Liver (tissue), 9 donors: ENCODE measurements around the gene ACKR3. TPM values are rescaled to one million over a fixed set of nuclear protein-coding genes. Genes with fewer than 3 reads are reported as not detected.

Source experiments
- DNase-seq: peaks from one replicate; pipeline ENCODE4 v3.0.0-alpha.2; 2017; ENCODE audit warnings: low spot score
- H3K27ac ChIP-seq, 2 donors: one replicate each; pipeline ENCODE4 v1.7.0; 2013; ENCODE audit warnings: inconsistent platforms in 2 of 2, low read length in 2 of 2, control low read depth in 1 of 2, low read depth in 1 of 2, mild to moderate bottlenecking in 1 of 2
- H3K27me3 ChIP-seq, 4 donors: one replicate each; pipeline versions ENCODE4 v1.6.1 to v1.7.0; 2013; ENCODE audit warnings: low read length in 3 of 4, inconsistent platforms in 1 of 4, mild to moderate bottlenecking in 1 of 4, moderate library complexity in 1 of 4; ENCODE audit not compliant: control insufficient read depth in 4 of 4, insufficient read depth in 4 of 4
- H3K36me3 ChIP-seq, 4 donors: one replicate each; pipeline versions ENCODE4 v1.6.1 to v1.7.0; 2013; ENCODE audit warnings: low read length in 3 of 4, mild to moderate bottlenecking in 3 of 4, low read depth in 1 of 4, moderate library complexity in 1 of 4; ENCODE audit not compliant: control insufficient read depth in 4 of 4, insufficient read depth in 3 of 4
- H3K4me1 ChIP-seq, 4 donors: one replicate each; pipeline versions ENCODE4 v1.6.1 to v1.7.0; 2013; ENCODE audit warnings: low read length in 3 of 4, mild to moderate bottlenecking in 3 of 4, moderate library complexity in 1 of 4; ENCODE audit not compliant: control insufficient read depth in 4 of 4, insufficient read depth in 4 of 4
- H3K4me3 ChIP-seq, 3 donors: one replicate each; pipeline versions ENCODE4 v1.6.1 to v1.7.0; 2013; ENCODE audit warnings: low read length in 3 of 3, control low read depth in 1 of 3, low read depth in 1 of 3, mild to moderate bottlenecking in 1 of 3
- H3K9ac ChIP-seq, 2 donors: one replicate each; pipeline ENCODE4 v1.7.0; 2013; ENCODE audit warnings: low read length in 2 of 2, mild to moderate bottlenecking in 2 of 2, moderate library complexity in 2 of 2, control low read depth in 1 of 2, low read depth in 1 of 2
- H3K9me3 ChIP-seq, 4 donors: one replicate each; pipeline versions ENCODE4 v1.6.1 to v1.7.0; 2013; ENCODE audit warnings: low read length in 3 of 4; ENCODE audit not compliant: control insufficient read depth in 4 of 4
- ATF3 ChIP-seq: IDR thresholded peaks from 2 replicates; pipeline ENCODE4 v1.6.1; 2016; ENCODE audit warnings: antibody characterized with exemption
- EGR1 ChIP-seq, 2 donors: IDR thresholded peaks; 2 replicates each; pipeline ENCODE4 v1.6.1; 2016 to 2018; ENCODE audit warnings: antibody characterized with exemption in 2 of 2, low read depth in 2 of 2
- FOXA1 ChIP-seq: IDR thresholded peaks from 2 replicates; pipeline ENCODE4 v1.6.1; 2016; ENCODE audit warnings: antibody characterized with exemption
- FOXA2 ChIP-seq: IDR thresholded peaks from 2 replicates; pipeline ENCODE4 v1.6.1; 2016; ENCODE audit warnings: antibody characterized with exemption
- HNF4A ChIP-seq, 2 donors: conservative IDR thresholded peaks; 2 replicates each; pipeline ENCODE4 v1.6.1; 2016; ENCODE audit warnings: antibody characterized with exemption in 2 of 2, mild to moderate bottlenecking in 2 of 2
- HNF4G ChIP-seq: IDR thresholded peaks from 2 replicates; pipeline ENCODE4 v1.6.1; 2016; ENCODE audit warnings: antibody characterized with exemption
- JUND ChIP-seq, 2 donors: IDR thresholded peaks; 2 replicates each; pipeline ENCODE4 v1.6.1; 2016; ENCODE audit warnings: antibody characterized with exemption in 2 of 2
- MAX ChIP-seq: IDR thresholded peaks from 2 replicates; pipeline ENCODE4 v1.6.1; 2016; ENCODE audit warnings: antibody characterized with exemption
- RAD21 ChIP-seq, 2 donors: IDR thresholded peaks; 2 replicates each; pipeline ENCODE4 v1.6.1; 2016; ENCODE audit warnings: antibody characterized with exemption in 2 of 2, mild to moderate bottlenecking in 2 of 2
- REST ChIP-seq: IDR thresholded peaks from 2 replicates; pipeline ENCODE4 v1.6.1; 2016; ENCODE audit warnings: antibody characterized with exemption, mild to moderate bottlenecking
- RXRA ChIP-seq, 2 donors: IDR thresholded peaks; 2 replicates each; pipeline ENCODE4 v1.6.1; 2017 to 2018; ENCODE audit warnings: antibody characterized with exemption in 2 of 2, mild to moderate bottlenecking in 1 of 2
- YY1 ChIP-seq: IDR thresholded peaks from 2 replicates; pipeline ENCODE4 v1.6.1; 2016; ENCODE audit warnings: antibody characterized with exemption, mild to moderate bottlenecking
- ZBTB33 ChIP-seq: IDR thresholded peaks from 2 replicates; pipeline ENCODE4 v1.6.1; 2016; ENCODE audit warnings: antibody characterized with exemption
- WGBS: extraction: QIAGEN DNeasy Blood & Tissue Kit; methylation state at CpG from one replicate; pipeline ENCODE4 v1.1.7; 2013; 5-methylcytosine and 5-hydroxymethylcytosine counted together
- polyA plus RNA-seq, 2 donors: library from polyadenylated mRNA; stranded (reverse) in 1 of 2; unstranded in 1 of 2; fragments of 200-250 nt in 1 of 2; fragments of >200 nt in 1 of 2; fragmentation: Nextera tagmentation in 1 of 2; extraction: Ambion mirVana in 1 of 2; gene quantifications; one replicate each; pipeline versions ENCODE4 v1.2.1 to v1.2.3, GENCODE V29; 2013 to 2015
- total RNA-seq, 2 donors: library from RNA; depleted of rRNA; stranded (reverse); fragments of >200 nt; gene quantifications; one replicate each; pipeline ENCODE4 v1.2.3, GENCODE V29; 2014
- donor health status: healthy.
- donor health status: healthy.
- donor health status: healthy.
- donor health status: healthy.
- donor health status: healthy.

Gene ACKR3
- total and polyA plus RNA-seq, 4 donors, result 1.6 to 6.0 (median 3.0) TPM

GRCh38 chr2:236552212-236552542, 17.4 kb upstream of the ACKR3 start (continued):
- TF ChIP-seq REST (no peak), FOXA2 (no peak), YY1 (no peak), MAX (no peak), RAD21 (IDR thresholded peaks at IDR 0.05) (no peak), HNF4G (no peak)

GRCh38 chr2:236552581-236553363, 16.9 kb upstream of the ACKR3 start:
- no peak overlapping the region for H3K4me3 ChIP-seq
- no peak for DNase-seq
- no peak overlapping the region for H3K9ac ChIP-seq
- no peak overlapping the region for H3K27ac ChIP-seq
- TF ChIP-seq MAX (no peak), HNF4A (conservative IDR thresholded peaks at IDR 0.05) (no peak)
- no peaks in the 10 kb centered on the region for H3K4me1 ChIP-seq
- H3K9me3 ChIP-seq, result no peaks in the 10 kb centered on the region
- no peaks in the 10 kb centered on the region for H3K36me3 ChIP-seq
- H3K27me3 ChIP-seq, result peaks cover 0 to 2% (median 0%) of the 10 kb centered on the region in 4 donors
- 72% methylated on average over 11 of the region's 11 CpGs for WGBS

GRCh38 chr2:236553522-236553921, 16.1 kb upstream of the ACKR3 start:
- H3K36me3 ChIP-seq, result no peaks in the 10 kb centered on the region
- H3K4me3 ChIP-seq, result no peak overlapping the region
- TF ChIP-seq HNF4A (conservative IDR thresholded peaks at IDR 0.05), result no peak
- no peak for TF ChIP-seq ATF3
- no peak for TF ChIP-seq FOXA1
- TF ChIP-seq ZBTB33, result no peak
- no peak for TF ChIP-seq EGR1 (IDR thresholded peaks at IDR 0.05; ENCODE audit: low read depth in 2 of 2)
- TF ChIP-seq RXRA (IDR thresholded peaks at IDR 0.05), result no peak
- no peak for TF ChIP-seq JUND (IDR thresholded peaks at IDR 0.05)
- TF ChIP-seq MAX, result no peak
- H3K9me3 ChIP-seq, result no peaks in the 10 kb centered on the region
- WGBS, result 90% methylated on average over 8 of the region's 8 CpGs
- DNase-seq, result no peak
- H3K9ac ChIP-seq, result no peak overlapping the region
- H3K27me3 ChIP-seq, result peaks cover 0 to 2% (median 0%) of the 10 kb centered on the region in 4 donors
- H3K27ac ChIP-seq, result no peak overlapping the region
- no peaks in the 10 kb centered on the region for H3K4me1 ChIP-seq
